Measurements from ENCODE around the gene STARD13.

Gene STARD13

GRCh38 chr13:33107361-33107760 lies 178.2 kb downstream of the STARD13 start:
- no peak for DNase-seq

- DNase-seq = no peak
Observed at GRCh38 chr13:33106656-33107360, 178.7 kb downstream of the STARD13 start.

- DNase-seq = no peak
Observed at GRCh38 chr13:33105387-33106005, 180.1 kb downstream of the STARD13 start.

DNA sequence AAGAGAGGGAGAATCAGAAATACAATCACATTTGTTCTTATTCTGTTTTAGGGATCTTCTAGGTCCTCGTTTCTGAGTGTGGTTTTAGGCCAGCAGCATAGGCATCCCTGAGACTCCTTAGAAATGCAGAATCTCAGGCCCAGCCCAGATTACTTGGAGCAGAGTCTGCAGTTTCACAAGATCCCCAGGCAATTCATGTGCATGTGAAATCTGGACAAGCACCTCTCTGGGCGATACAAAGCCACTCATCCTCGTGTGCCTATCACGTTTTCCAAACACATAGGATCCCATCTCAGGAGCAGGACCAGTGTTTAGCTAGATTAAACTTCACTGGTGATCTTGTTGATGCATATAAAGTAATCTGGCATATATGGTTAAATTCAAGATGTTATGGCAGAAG lies 182.1 kb downstream of the STARD13 start:
- DNase-seq = no peak

DNA sequence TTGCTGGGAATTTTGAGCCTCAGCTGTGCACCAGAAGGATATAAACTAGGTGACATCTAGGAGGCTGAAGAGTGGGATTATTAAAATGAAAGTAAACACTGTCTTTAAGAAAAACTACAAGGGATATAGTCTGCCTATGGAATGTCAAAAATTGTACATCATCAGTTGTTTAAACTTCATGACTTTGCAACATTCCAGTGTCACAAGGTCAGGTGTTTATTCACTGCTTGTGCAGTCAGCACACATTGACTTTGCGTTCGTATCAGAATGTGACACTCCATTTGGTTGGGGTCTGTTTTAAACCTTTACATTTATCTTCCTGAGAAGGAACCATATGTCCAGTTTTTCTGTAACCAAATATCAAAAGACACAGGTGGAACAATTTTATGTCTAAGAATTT lies 183.7 kb downstream of the STARD13 start:
- no peak for DNase-seq

DNA sequence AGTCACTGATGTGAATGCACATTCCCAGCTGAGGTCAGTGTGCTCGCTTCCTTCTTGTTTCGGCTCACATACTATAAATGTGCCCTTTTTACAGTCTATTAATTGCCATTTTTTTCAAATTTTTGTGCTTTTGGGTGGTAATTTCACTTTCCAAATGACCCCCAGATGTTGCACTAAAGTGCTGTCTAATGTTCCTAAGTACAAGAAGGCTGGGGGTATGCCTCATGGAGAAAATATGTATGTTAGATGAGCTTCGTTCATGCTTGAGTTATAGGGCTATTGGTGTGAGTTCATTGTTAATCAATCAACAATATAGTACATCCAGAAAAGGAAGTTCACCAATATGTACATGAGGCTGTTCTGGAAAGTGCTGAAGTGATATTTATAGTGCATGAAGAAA lies 184.7 kb downstream of the STARD13 start:
- DNase-seq = no peak

DNA sequence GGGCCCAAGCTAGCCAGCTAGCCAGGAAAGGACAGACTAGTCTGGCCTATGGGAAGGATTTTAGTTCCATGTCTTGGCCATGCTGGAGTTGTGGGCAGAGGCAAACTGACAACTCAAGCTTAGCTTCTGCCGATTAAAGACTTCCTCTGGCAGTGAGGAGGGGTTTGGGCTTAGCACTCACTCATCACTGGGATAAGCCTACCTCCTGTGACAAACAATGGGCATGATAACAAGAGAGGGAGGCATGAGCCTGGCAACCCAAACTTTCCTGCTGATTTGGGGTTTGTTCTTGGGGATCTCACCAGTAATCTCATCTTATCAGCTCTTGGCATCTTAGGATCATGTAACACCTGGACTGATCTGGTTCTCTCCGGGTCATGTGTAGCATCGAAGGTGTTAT lies 185.7 kb downstream of the STARD13 start:
- no peak for DNase-seq

DNA sequence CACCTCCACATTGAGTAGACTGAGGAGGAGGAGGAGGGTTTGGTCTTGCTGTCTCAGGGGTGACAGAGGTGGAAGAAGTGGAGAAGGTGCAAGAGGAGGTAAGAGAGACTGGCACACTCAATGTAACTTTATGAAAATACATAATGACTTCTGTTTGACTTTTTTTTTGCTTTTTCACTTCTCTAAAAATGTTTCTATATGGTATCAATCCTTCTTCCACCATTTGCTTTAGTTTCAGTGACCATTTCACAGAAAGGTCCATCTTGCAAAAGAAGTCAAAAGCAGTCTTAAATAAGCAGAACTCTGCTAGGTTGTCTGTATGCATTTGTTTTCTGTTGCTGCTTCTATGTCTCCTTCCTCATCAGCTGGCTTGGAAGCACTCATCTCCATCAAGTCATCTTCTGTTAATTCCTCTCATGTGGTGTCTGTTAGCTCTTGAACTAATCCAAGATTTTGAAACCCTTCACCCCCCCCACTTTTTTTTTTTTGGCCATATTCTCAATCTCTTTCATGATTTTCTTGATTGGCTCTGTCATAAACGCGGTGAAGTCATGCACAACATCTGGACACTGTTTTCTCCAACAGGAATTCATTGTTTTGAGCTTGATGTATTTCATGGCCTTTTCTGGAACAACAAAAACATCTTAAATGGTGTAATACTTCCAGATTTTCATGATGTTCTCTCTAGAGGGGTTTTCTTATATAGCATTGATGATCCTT lies 188.5 kb downstream of the STARD13 start:
- no peak for DNase-seq

DNA sequence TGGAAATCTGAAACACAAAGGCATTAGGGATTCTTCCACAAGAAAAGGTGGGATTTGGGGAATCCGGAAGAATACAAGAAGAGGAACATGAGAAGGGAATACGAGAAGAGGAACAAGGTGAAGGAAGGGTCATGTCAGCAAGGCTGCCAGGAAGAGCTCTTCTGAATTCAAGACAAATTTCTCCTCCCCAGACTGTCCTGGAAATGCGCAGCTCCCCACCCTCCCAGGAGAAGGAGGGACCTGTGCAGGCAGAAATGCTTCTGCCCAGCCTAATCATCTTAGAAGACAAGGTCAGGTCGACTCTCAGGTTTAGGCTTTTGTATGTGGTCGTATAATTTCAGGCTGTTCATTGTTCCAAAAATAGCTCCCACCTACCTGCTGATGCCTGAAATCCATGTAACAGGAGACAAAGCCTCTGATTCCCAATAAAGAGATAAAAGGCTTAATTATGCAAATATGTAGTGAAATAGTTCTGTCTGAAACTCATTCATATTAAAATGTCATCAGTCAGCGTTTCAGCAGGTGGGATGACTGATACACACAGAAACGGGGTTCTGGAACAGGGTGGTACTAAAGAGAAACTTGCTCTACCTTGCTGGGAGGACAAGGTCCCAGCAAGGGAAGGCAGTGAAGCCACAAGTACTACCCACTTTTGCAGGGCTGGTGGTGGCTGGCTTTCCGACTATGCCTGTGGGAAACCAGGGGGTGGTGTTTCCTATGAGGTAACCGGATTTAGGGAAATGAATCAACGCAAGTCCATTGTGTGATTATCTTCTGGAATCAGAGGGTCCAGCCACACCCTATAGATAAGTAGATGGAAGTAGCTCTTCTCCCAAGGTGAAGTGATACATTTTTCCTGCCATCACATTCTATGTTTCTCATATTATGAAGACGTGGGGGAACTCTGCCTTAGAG lies 193.2 kb downstream of the STARD13 start:
- no peak for DNase-seq

DNA sequence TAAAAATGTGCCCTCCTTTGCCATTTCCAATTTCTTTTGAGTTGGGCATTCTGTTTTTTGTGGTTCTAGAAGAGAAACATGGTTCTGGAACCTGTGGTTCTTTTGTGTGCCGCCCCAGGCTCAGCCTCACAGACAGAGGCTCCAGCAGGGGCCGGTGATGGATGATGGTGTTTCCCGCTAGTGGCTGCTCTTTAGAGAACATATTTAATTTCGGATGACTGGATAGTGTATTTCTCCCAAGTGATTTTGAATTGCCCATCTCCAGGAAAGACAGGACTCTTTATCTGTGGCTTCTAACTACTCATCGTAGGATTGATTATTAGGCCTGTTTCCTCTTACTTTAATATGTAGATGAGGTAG lies 194.2 kb downstream of the STARD13 start:
- no peak for DNase-seq

DNA sequence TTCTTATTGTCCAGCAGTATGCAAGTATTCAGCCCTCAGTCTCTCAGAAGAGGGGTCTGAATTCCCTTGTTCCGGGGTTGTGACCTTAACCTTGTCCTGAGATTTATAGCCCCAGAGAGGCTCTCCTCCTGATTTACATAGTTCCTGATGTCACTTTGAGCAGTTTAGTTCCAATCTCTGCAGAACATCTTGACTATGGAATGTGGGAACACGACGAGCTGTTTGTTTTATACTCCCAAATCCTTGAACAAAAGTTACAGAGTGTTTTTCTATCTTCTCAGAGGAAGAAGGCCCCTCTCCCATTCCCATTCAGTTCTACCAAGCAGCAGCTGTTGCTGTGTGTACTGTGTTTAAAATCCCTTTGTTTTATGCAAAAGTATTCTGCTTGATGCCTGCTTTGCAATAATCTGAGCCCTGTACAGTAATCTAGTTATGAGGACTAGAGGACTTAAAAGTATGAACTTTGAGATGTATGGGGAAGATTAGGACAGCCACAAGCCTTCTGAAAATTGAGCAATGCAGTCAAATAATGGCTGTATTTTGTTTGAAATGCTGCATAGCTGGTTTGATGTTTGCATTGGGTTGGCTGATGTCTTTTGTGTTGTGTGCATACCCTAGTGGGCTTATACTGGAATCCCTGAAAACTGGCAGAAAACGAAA lies 194.7 kb downstream of the STARD13 start:
- no peak for DNase-seq

- no peak for DNase-seq
Observed at GRCh38 chr13:33089311-33089710, 196.2 kb downstream of the STARD13 start.

DNA sequence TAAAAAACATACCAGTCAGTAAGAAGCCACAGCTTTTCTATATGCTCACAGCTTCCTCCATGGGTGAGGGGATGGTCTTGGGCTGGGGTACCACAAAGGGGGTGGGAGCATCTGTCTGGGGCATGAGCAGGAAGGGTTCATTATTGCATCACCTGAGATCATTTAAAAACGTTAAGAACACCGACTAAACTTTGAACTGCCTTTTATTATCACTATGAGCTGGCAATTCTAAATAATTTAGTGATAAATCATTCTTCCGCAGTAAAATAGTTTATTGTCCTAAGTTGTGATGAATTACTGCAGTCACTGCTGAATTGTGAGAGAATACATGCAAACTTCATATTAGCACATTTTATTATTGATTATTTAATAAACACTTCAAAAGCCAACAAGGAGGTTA lies 197.8 kb downstream of the STARD13 start:
- no peak for DNase-seq

GRCh38 chr13:33087091-33087490 lies 198.5 kb downstream of the STARD13 start:
- no peak for DNase-seq

GRCh38 chr13:33083054-33083453 lies 202.5 kb downstream of the STARD13 start:
- no peak for DNase-seq

- DNase-seq = no peak
Observed at GRCh38 chr13:33081666-33082065, 203.9 kb downstream of the STARD13 start.

DNA sequence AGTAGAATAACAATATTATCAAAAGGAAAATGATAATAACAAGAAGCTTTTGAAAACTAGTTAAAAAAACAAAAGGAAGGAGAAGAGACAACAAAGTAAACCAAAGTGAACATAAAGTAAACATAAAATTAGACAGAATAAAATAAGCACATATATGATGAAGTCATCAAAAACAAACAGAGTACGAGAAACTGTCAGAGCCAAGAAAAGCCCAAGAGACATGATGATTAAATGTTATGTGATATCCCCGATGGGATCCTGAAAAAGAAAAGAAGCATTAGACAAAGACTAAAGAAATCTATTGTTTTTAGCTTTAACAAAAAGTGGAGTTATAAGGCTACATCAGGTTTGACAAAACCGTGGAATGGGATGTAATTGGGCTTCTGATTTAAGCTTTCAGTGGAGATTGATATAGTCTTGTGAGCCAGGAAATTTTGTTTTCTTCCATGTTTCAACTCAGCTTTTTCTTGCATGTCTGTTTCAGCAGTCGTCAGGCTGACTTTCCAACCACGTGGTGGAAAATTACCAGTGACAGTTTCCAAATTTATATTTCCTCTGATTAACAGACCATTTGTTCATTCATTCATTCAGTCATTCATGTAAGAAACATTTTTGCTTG lies 204.5 kb downstream of the STARD13 start:
- DNase-seq = no peak

- DNase-seq = no peak
Observed at GRCh38 chr13:33079960-33080359, 205.6 kb downstream of the STARD13 start.

DNA sequence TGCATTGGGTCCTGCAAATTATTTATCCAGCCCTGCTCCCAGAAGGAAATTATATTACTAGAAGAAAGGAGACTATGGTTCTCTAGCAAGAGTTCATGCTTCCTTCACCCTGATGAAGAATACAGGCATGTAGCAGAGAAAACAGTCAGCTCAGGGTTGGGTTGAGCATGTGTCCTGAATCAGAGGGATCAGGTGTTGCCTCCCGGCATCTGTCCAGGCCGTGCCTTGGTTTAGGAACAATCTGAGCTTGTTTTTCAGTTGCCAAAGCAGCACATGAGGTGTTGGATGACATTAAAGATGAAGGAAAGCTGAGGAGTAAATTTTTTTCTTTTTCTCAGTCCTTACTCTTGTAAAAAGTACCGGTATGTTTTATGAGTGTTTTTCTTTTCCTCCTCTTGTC lies 207.3 kb downstream of the STARD13 start:
- DNase-seq = no peak

- no peak for DNase-seq
Observed at GRCh38 chr13:33076001-33076992, 209.3 kb downstream of the STARD13 start.

DNA sequence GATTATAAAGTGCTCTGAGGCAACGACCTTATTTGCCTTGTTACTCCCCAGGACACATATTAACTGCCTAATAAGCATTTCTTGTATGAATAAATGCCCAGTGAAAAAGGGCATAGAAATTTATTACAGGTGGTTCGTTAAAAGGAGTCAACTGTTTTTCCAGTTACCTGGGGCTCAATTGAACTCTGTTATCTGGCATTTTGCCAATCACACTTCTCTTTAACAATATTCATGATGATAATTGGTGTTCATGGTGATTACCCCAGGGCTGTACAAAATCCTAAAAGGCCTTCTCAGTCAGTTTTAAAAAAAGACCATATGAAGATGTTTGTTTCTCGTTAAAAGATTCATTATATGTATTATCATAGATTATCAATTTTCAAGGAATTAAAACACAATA lies 212.2 kb downstream of the STARD13 start:
- no peak for DNase-seq
